Measurements from ENCODE around the gene VPS72.

Gene VPS72

GRCh38 chr1:151143986-151144385, 46.0 kb downstream of the VPS72 start:
- DNase-seq, result no peak

- DNase-seq, result no peak
Observed at GRCh38 chr1:151143057-151143435, 47.0 kb downstream of the VPS72 start.

- no peak for DNase-seq
Observed at GRCh38 chr1:151142411-151143056, 47.5 kb downstream of the VPS72 start.

GRCh38 chr1:151137789-151138188, 52.2 kb downstream of the VPS72 start:
- no peak for DNase-seq

GRCh38 chr1:151135433-151136385, 54.3 kb downstream of the VPS72 start:
- DNase-seq, result no peak

- DNase-seq, result no peak
Observed at GRCh38 chr1:151134991-151135390, 55.0 kb downstream of the VPS72 start.

- DNase-seq, result no peak
Observed at GRCh38 chr1:151134396-151134795, 55.6 kb downstream of the VPS72 start.

- DNase-seq, result no peak
Observed at GRCh38 chr1:151133018-151133806, 56.8 kb downstream of the VPS72 start.

- DNase-seq, result no peak
Observed at GRCh38 chr1:151132335-151133017, 57.5 kb downstream of the VPS72 start.

- no peak for DNase-seq
Observed at GRCh38 chr1:151131701-151132334, 58.2 kb downstream of the VPS72 start.

GRCh38 chr1:151130987-151131586, 58.9 kb downstream of the VPS72 start:
- DNase-seq, result peak; percentile 76

- DNase-seq, result no peak
Observed at GRCh38 chr1:151128800-151129199, 61.2 kb downstream of the VPS72 start.

Measured in CD4-positive, alpha-beta T cell treated with Interleukin-12 subunit alpha and Interleukin-12 subunit beta, for 1 hour (primary cell).